IPS-11a (cell line): ENCODE measurements around the gene LUC7L.

Source experiments
- H3K4me3 ChIP-seq: one replicate; pipeline ENCODE4 v1.5.1; 2013; ENCODE audit warnings: low read depth, low read length, control low read depth

LUC7L gene

GRCh38 chr16:228852-229730, at the start of gene LUC7L:
TSS of gene LUC7L (minus strand) at chr16:229449. CDS start at chr16:229339, 110 bp downstream.
- peak within 1 kb of the TSS; percentile 97 for H3K4me3 ChIP-seq

GRCh38 chr16:278863-279366, 49.7 kb upstream of the LUC7L start:
- no peak overlapping the region for H3K4me3 ChIP-seq

GRCh38 chr16:276426-277077, 47.3 kb upstream of the LUC7L start:
- H3K4me3 ChIP-seq: no peak overlapping the region

GRCh38 chr16:275786-276232, 46.6 kb upstream of the LUC7L start, which contains the start of gene RGS11:
TSS of gene RGS11 (minus strand) at chr16:275944. CDS start at chr16:275911, 33 bp downstream.
- peak within 1 kb of the TSS; percentile 37 for H3K4me3 ChIP-seq

- peak overlapping the region; percentile 37 for H3K4me3 ChIP-seq
Observed at GRCh38 chr16:275041-275641, 45.9 kb upstream of the LUC7L start.

GRCh38 chr16:273547-274421, 44.5 kb upstream of the LUC7L start:
- H3K4me3 ChIP-seq: no peak overlapping the region

GRCh38 chr16:272633-273546, 43.6 kb upstream of the LUC7L start:
- no peak overlapping the region for H3K4me3 ChIP-seq

- no peak overlapping the region for H3K4me3 ChIP-seq
Observed at GRCh38 chr16:270381-271255, 41.4 kb upstream of the LUC7L start.

- H3K4me3 ChIP-seq: no peak overlapping the region
Observed at GRCh38 chr16:269061-269796, 40.0 kb upstream of the LUC7L start.

- H3K4me3 ChIP-seq: no peak overlapping the region
Observed at GRCh38 chr16:268141-269053, 39.1 kb upstream of the LUC7L start.

- peak overlapping the region; percentile 8 for H3K4me3 ChIP-seq
Observed at GRCh38 chr16:267562-267961, 38.3 kb upstream of the LUC7L start.

GRCh38 chr16:266258-267164, 37.3 kb upstream of the LUC7L start:
- H3K4me3 ChIP-seq: no peak overlapping the region

- H3K4me3 ChIP-seq: no peak overlapping the region
Observed at GRCh38 chr16:265711-266110, 36.5 kb upstream of the LUC7L start.

- H3K4me3 ChIP-seq: no peak overlapping the region
Observed at GRCh38 chr16:265002-265529, 35.8 kb upstream of the LUC7L start.

- no peak overlapping the region for H3K4me3 ChIP-seq
Observed at GRCh38 chr16:264440-264951, 35.2 kb upstream of the LUC7L start.
